Fibroblast of skin of right biceps (primary cell): Measurements from ENCODE around the gene LCN15.
"Not testable (repeated sequence)": the region's sequence is repeated elsewhere in the genome, so short reads cannot be mapped to it uniquely, and the experiment has no call there.

Experiments used
- DNase-seq: peaks from one replicate; pipeline ENCODE4 v3.0.0-alpha.2; 2013

Gene LCN15

GRCh38 chr9:136764301-136764891 is at the start of gene LCN15:
TSS of gene LCN15 (minus strand) at chr9:136764518. CDS start at chr9:136764488, 30 bp downstream.
- no peak for DNase-seq

- DNase-seq = peak; percentile 27
Observed at GRCh38 chr9:136808806-136809158, 44.5 kb upstream of the LCN15 start.

GRCh38 chr9:136808075-136808805 is 43.9 kb upstream of the LCN15 start:
- no peak for DNase-seq

GRCh38 chr9:136807281-136808074 is 43.2 kb upstream of the LCN15 start, which contains the start of gene RABL6:
TSS of gene RABL6 (plus strand) at chr9:136807948. CDS start at chr9:136808197, 249 bp downstream.
- DNase-seq = peak; percentile 70

- no peak for DNase-seq
Observed at GRCh38 chr9:136806631-136807201, 42.4 kb upstream of the LCN15 start.

- no peak for DNase-seq
Observed at GRCh38 chr9:136806067-136806466, 41.7 kb upstream of the LCN15 start.

- DNase-seq = no peak
Observed at GRCh38 chr9:136805207-136805740, 41.0 kb upstream of the LCN15 start.

- no peak for DNase-seq
Observed at GRCh38 chr9:136804509-136805206, 40.3 kb upstream of the LCN15 start.

- no peak for DNase-seq
Observed at GRCh38 chr9:136803551-136804508, 39.5 kb upstream of the LCN15 start.

- not testable (repeated sequence) for DNase-seq
Observed at GRCh38 chr9:136803009-136803550, 38.8 kb upstream of the LCN15 start.

GRCh38 chr9:136802321-136802720 is 38.0 kb upstream of the LCN15 start:
- no peak for DNase-seq

- peak; percentile 44 for DNase-seq
Observed at GRCh38 chr9:136799854-136800657, 35.7 kb upstream of the LCN15 start.

GRCh38 chr9:136799079-136799853 is 34.9 kb upstream of the LCN15 start:
- no peak for DNase-seq

- no peak for DNase-seq
Observed at GRCh38 chr9:136798708-136799078, 34.4 kb upstream of the LCN15 start.

- peak; percentile 33 for DNase-seq
Observed at GRCh38 chr9:136796775-136797347, 32.5 kb upstream of the LCN15 start.

- no peak for DNase-seq
Observed at GRCh38 chr9:136796238-136796774, 32.0 kb upstream of the LCN15 start, which contains the start of gene CCDC183. TSS of gene CCDC183 (plus strand) at chr9:136796338. CDS start at chr9:136796398, 60 bp downstream.

GRCh38 chr9:136795000-136795348 is 30.7 kb upstream of the LCN15 start:
- no peak for DNase-seq

- no peak for DNase-seq
Observed at GRCh38 chr9:136794281-136794999, 30.1 kb upstream of the LCN15 start.
